Heart left ventricle (tissue), 13 donors: ENCODE measurements around the gene PRKACG.

ENCODE experiments used
- POLR2A ChIP-seq, 2 donors: fragments of 450-650 bp; IDR thresholded peaks; one replicate each; pipeline ENCODE4 v1.6.1; 2017; ENCODE audit warnings: antibody characterized with exemption in 2 of 2, mild to moderate bottlenecking in 2 of 2, moderate library complexity in 2 of 2
- TF ChIP-seq, protein P1 (sequence below), 12 donors: fragments of 200-600 bp; sonication (generic) in 4 of 12; IDR thresholded peaks; one replicate each; pipeline versions ENCODE4 v1.5.0 to v1.8.0; 2018 to 2022; ENCODE audit warnings: antibody characterized with exemption in 12 of 12, mild to moderate bottlenecking in 5 of 12
- donor health status: ischemic (EF 13 %, LVEDD 7.1; RV severe dilation, severe dysfunction).
- donor health status: DM: no; HTN: yes; CAD: no.
- donor health status: DM: no; HTN: no; CAD: no.
- donor health status: ischemic (EF 25% LVEDD 6.9; RV normal size, moderate dysfunction).
- donor health status: ischemic (EF 25% LVEDD 5.7; RV mildly dilated, moderate dysfunction).
- donor health status: ischemic (EF 35%, LVEDD 5.7; RV mildly dilated, moderate dysfunction).
- donor health status: nonischemic (EF 11% LVEDD 7.7; RV severe dilation, severe dysfunction).
- donor health status: DM: yes; HTN: yes; CAD: no.
- donor health status: PGD.
- donor health status: ischemic (EF 29% LVEDD 5.4; RV normal size, mild dysfunction).
- donor health status: nonischemic (EF 23%, LVEDD 6.1; RV moderate dilation, normal function).

DNA sequence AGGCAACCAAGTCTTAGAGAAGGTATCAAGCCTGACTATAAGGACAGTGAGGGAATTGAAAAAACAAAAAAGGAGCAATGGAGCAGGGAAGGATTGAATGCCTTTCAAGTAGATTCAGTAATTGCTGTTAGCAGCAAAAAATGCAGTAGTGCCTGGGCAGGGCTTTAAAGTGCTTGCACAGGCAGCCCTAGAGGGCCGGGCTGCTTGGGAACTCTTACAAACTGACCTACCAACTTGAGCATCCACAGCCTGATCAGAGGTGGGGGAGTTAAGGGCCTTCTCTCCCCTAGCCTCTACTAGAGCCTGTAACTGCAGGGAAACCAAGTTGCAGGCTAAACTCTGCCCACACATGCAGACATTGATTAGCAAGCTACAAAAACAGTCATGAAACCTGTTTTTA, 41.1 kb upstream of the PRKACG start:
- TF ChIP-seq, protein P1, sequence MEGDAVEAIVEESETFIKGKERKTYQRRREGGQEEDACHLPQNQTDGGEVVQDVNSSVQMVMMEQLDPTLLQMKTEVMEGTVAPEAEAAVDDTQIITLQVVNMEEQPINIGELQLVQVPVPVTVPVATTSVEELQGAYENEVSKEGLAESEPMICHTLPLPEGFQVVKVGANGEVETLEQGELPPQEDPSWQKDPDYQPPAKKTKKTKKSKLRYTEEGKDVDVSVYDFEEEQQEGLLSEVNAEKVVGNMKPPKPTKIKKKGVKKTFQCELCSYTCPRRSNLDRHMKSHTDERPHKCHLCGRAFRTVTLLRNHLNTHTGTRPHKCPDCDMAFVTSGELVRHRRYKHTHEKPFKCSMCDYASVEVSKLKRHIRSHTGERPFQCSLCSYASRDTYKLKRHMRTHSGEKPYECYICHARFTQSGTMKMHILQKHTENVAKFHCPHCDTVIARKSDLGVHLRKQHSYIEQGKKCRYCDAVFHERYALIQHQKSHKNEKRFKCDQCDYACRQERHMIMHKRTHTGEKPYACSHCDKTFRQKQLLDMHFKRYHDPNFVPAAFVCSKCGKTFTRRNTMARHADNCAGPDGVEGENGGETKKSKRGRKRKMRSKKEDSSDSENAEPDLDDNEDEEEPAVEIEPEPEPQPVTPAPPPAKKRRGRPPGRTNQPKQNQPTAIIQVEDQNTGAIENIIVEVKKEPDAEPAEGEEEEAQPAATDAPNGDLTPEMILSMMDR (IDR thresholded peaks at IDR 0.05), result no peak
- TF ChIP-seq POLR2A (IDR thresholded peaks at IDR 0.05), result no peak
